Loucy (cell line): ENCODE data around the gene PAX5.

Experiments used
- CTCF ChIP-seq: fragments of 200-600 bp; sonication (generic); conservative IDR thresholded peaks from 2 replicates; pipeline ENCODE4 v1.5.1; 2014; ENCODE audit warnings: mild to moderate bottlenecking, antibody characterized with exemption, low read length
- EZH2phosphoT487 ChIP-seq: fragments of 200-600 bp; IDR thresholded peaks from 2 replicates; pipeline ENCODE4 v1.6.1; 2018; ENCODE audit warnings: antibody characterized with exemption, mild to moderate bottlenecking, moderate library complexity, borderline replicate concordance

GRCh38 chr9:36893911-36894310, 140.2 kb downstream of the PAX5 start:
- TF ChIP-seq CTCF (no peak), EZH2phosphoT487 (no peak)
